Prostate gland (tissue), 2 donors: ENCODE data around the gene MYRF.

Experiments
- POLR2A ChIP-seq: fragments of 450-650 bp; IDR thresholded peaks from one replicate; pipeline ENCODE4 v1.6.1; 2016; ENCODE audit warnings: antibody characterized with exemption, mild to moderate bottlenecking
- POLR2AphosphoS5 ChIP-seq: sonication (generic); formaldehyde crosslinking; IDR thresholded peaks from one replicate; pipeline ENCODE4 v1.6.1; 2017; ENCODE audit warnings: antibody characterized with exemption
- TF ChIP-seq, protein P1 (sequence below), 4 experiments: fragments of 200-600 bp in 2 of 4; fragments of 450-650 bp in 2 of 4; sonication (generic) in 2 of 4; IDR thresholded peaks; 1 replicate in 3 of 4; 2 replicates in 1 of 4; pipeline ENCODE4 v1.5.1; 2016 to 2019; ENCODE audit warnings: antibody characterized with exemption in 4 of 4, mild to moderate bottlenecking in 2 of 4, moderate library complexity in 2 of 4

DNA sequence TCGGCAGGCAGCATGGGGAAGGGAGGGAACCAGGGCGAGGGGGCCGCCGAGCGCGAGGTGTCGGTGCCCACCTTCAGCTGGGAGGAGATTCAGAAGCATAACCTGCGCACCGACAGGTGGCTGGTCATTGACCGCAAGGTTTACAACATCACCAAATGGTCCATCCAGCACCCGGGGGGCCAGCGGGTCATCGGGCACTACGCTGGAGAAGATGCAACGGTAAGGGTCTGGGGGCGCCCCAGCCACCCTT, 75.9 kb downstream of the MYRF start:
- TF ChIP-seq, protein P1, sequence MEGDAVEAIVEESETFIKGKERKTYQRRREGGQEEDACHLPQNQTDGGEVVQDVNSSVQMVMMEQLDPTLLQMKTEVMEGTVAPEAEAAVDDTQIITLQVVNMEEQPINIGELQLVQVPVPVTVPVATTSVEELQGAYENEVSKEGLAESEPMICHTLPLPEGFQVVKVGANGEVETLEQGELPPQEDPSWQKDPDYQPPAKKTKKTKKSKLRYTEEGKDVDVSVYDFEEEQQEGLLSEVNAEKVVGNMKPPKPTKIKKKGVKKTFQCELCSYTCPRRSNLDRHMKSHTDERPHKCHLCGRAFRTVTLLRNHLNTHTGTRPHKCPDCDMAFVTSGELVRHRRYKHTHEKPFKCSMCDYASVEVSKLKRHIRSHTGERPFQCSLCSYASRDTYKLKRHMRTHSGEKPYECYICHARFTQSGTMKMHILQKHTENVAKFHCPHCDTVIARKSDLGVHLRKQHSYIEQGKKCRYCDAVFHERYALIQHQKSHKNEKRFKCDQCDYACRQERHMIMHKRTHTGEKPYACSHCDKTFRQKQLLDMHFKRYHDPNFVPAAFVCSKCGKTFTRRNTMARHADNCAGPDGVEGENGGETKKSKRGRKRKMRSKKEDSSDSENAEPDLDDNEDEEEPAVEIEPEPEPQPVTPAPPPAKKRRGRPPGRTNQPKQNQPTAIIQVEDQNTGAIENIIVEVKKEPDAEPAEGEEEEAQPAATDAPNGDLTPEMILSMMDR (IDR thresholded peaks at IDR 0.05): no peak
- TF ChIP-seq POLR2A (no peak), POLR2AphosphoS5 (no peak)
